H9 (cell line): ENCODE measurements around the gene SLC16A11. TPM values are rescaled to one million over a fixed set of nuclear protein-coding genes. Genes with fewer than 3 reads are reported as not detected.
A peak's percentile ranks its signal among the peaks of the same experiment; 100 is the strongest.

Experiments
- DNase-seq: peaks from one replicate; pipeline ENCODE4 v3.0.0-alpha.2; 2017
- H2AFZ ChIP-seq: one replicate; pipeline ENCODE4 v1.6.1; 2013; ENCODE audit warnings: mild to moderate bottlenecking, low read length, control low read depth, moderate library complexity
- H2AK5ac ChIP-seq: 2 replicates; pipeline ENCODE4 v1.6.1; 2013; ENCODE audit warnings: low read length, control low read depth, mixed read lengths; ENCODE audit not compliant: insufficient read length
- H2BK120ac ChIP-seq: one replicate; pipeline ENCODE4 v1.6.1; 2013; ENCODE audit warnings: low read depth, mild to moderate bottlenecking, low read length, control low read depth, inconsistent platforms; ENCODE audit not compliant: poor library complexity, severe bottlenecking
- H2BK12ac ChIP-seq: 2 replicates; pipeline ENCODE4 v1.6.1; 2013; ENCODE audit warnings: low read length, control low read depth, mixed read lengths, low read depth; ENCODE audit not compliant: insufficient read length
- H2BK15ac ChIP-seq: 2 replicates; pipeline ENCODE4 v1.6.1; 2013; ENCODE audit warnings: low read depth, low read length, control low read depth
- H2BK20ac ChIP-seq: one replicate; pipeline ENCODE4 v1.6.1; 2013; ENCODE audit warnings: low read depth, mild to moderate bottlenecking, low read length, control low read depth, inconsistent platforms; ENCODE audit not compliant: poor library complexity, severe bottlenecking
- H2BK5ac ChIP-seq: 2 replicates; pipeline ENCODE4 v1.6.1; 2013; ENCODE audit warnings: low read length, control low read depth, mixed read lengths; ENCODE audit not compliant: insufficient read length
- H3K14ac ChIP-seq: 2 replicates; pipeline ENCODE4 v1.6.1; 2013; ENCODE audit warnings: low read length, control low read depth; ENCODE audit not compliant: insufficient read depth
- H3K18ac ChIP-seq: 2 replicates; pipeline ENCODE4 v1.6.1; 2013; ENCODE audit warnings: low read depth, mild to moderate bottlenecking, mixed read lengths, low read length, control low read depth; ENCODE audit not compliant: insufficient read length
- H3K23ac ChIP-seq: 2 replicates; pipeline ENCODE4 v1.6.1; 2013; ENCODE audit warnings: low read length, control low read depth, mixed read lengths, low read depth; ENCODE audit not compliant: insufficient read length
- H3K23me2 ChIP-seq: 2 replicates; pipeline ENCODE4 v1.6.1; 2013; ENCODE audit warnings: low read depth, mild to moderate bottlenecking, mixed read lengths, low read length, control low read depth; ENCODE audit not compliant: insufficient read length, poor library complexity, severe bottlenecking
- H3K27ac ChIP-seq: 2 replicates; pipeline ENCODE4 v1.5.1; 2013; ENCODE audit warnings: low read length, control low read depth, mixed read lengths, low read depth; ENCODE audit not compliant: insufficient read length
- H3K27me3 ChIP-seq: 2 replicates; pipeline ENCODE4 v1.6.1; 2013; ENCODE audit warnings: low read length, control low read depth, inconsistent platforms; ENCODE audit not compliant: insufficient read depth
- H3K4ac ChIP-seq: 2 replicates; pipeline ENCODE4 v1.6.1; 2013; ENCODE audit warnings: low read depth, mild to moderate bottlenecking, control low read depth, inconsistent platforms, low read length, moderate library complexity
- H3K4me1 ChIP-seq: 2 replicates; pipeline ENCODE4 v1.6.1; 2013; ENCODE audit warnings: low read length, control low read depth, inconsistent platforms; ENCODE audit not compliant: insufficient read depth
- H3K4me2 ChIP-seq: 2 replicates; pipeline ENCODE4 v1.6.1; 2013; ENCODE audit warnings: low read length, control low read depth, mixed read lengths; ENCODE audit not compliant: insufficient read length, insufficient read depth
- H3K56ac ChIP-seq: 2 replicates; pipeline ENCODE4 v1.6.1; 2013; ENCODE audit warnings: low read depth, mild to moderate bottlenecking, mixed read lengths, low read length, control low read depth; ENCODE audit not compliant: insufficient read length
- H3K79me1 ChIP-seq: 2 replicates; pipeline ENCODE4 v1.6.1; 2013; ENCODE audit warnings: low read depth, mild to moderate bottlenecking, moderate library complexity, low read length, control low read depth, inconsistent platforms; ENCODE audit not compliant: insufficient read depth, poor library complexity, severe bottlenecking
- H3K79me2 ChIP-seq: 2 replicates; pipeline ENCODE4 v1.6.1; 2013; ENCODE audit warnings: low read length, control low read depth, inconsistent platforms; ENCODE audit not compliant: insufficient read depth
- H3K9ac ChIP-seq: 2 replicates; pipeline ENCODE4 v1.6.1; 2013; ENCODE audit warnings: low read length, control low read depth, mixed read lengths; ENCODE audit not compliant: insufficient read length; ENCODE audit errors: extremely low read depth
- H3K9me3 ChIP-seq: one replicate; pipeline ENCODE4 v1.6.1; 2013; ENCODE audit warnings: low read depth, low read length, inconsistent platforms; ENCODE audit not compliant: control insufficient read depth
- H3T11ph ChIP-seq: one replicate; pipeline ENCODE4 v1.6.1; 2013; ENCODE audit warnings: mild to moderate bottlenecking, low read length, control low read depth, inconsistent platforms
- H4K20me1 ChIP-seq: one replicate; pipeline ENCODE4 v1.6.1; 2013; ENCODE audit not compliant: control insufficient read depth, insufficient read length, insufficient read depth
- H4K5ac ChIP-seq: 2 replicates; pipeline ENCODE4 v1.6.1; 2013; ENCODE audit warnings: low read depth, mild to moderate bottlenecking, mixed read lengths, low read length, control low read depth; ENCODE audit not compliant: insufficient read length
- H4K8ac ChIP-seq: replicated peaks from 2 replicates; pipeline ENCODE4 v1.6.1; 2013; ENCODE audit warnings: low read length, control low read depth, mixed read lengths, low read depth; ENCODE audit not compliant: insufficient read length
- H4K91ac ChIP-seq: 2 replicates; pipeline ENCODE4 v1.6.1; 2013; ENCODE audit warnings: low read depth, mild to moderate bottlenecking, moderate library complexity, mixed read lengths, low read length, control low read depth; ENCODE audit not compliant: insufficient read length
- H3K27ac Mint-ChIP-seq, 3 experiments: 2 replicates in 2 of 3; 3 replicates in 1 of 3; pipeline ENCODE4 v1.8.0; 2020 to 2021; ENCODE audit warnings: mixed read lengths in 3 of 3, mild to moderate bottlenecking in 1 of 3, moderate library complexity in 1 of 3
- H3K27me3 Mint-ChIP-seq: 2 replicates; pipeline ENCODE4 v1.8.0; 2021; ENCODE audit warnings: low read depth, mild to moderate bottlenecking, moderate library complexity, mixed read lengths
- H3K36me3 Mint-ChIP-seq, 3 experiments: 2 replicates in 2 of 3; 3 replicates in 1 of 3; pipeline ENCODE4 v1.8.0; 2020 to 2021; ENCODE audit warnings: low read depth in 3 of 3, mixed read lengths in 3 of 3; ENCODE audit not compliant: insufficient read depth in 1 of 3
- H3K4me1 Mint-ChIP-seq, 2 experiments: 2 replicates each; pipeline ENCODE4 v1.8.0; 2020; ENCODE audit warnings: mixed read lengths in 2 of 2
- H3K4me3 Mint-ChIP-seq, 2 experiments: 2 replicates in 1 of 2; 3 replicates in 1 of 2; pipeline ENCODE4 v1.8.0; 2020 to 2021; ENCODE audit warnings: mild to moderate bottlenecking in 2 of 2, mixed read lengths in 2 of 2, moderate library complexity in 1 of 2
- H3K9me3 Mint-ChIP-seq, 2 experiments: 2 replicates in 1 of 2; 3 replicates in 1 of 2; pipeline ENCODE4 v1.8.0; 2020; ENCODE audit warnings: mild to moderate bottlenecking in 2 of 2, mixed read lengths in 2 of 2, moderate library complexity in 1 of 2
- CTCF ChIP-seq: fragments of 200-600 bp; sonication (generic); conservative IDR thresholded peaks from 3 replicates; pipeline ENCODE4 v1.8.0; 2021; ENCODE audit warnings: antibody characterized with exemption, mild to moderate bottlenecking
- WGBS: extraction: QIAGEN DNeasy Blood & Tissue Kit; methylation state at CpG from one replicate; pipeline ENCODE4 v1.1.7; 2013; ENCODE audit warnings: missing lambda C conversion rate, low lambda C conversion rate, mixed read lengths; ENCODE audit not compliant: insufficient read length; ENCODE audit errors: extremely low coverage; 5-methylcytosine and 5-hydroxymethylcytosine counted together
- total RNA-seq: library from RNA; stranded (reverse); gene quantifications from 2 replicates; pipeline ENCODE4 v1.2.1, GENCODE V29; 2021

The SLC16A11 gene
- total RNA-seq, 1 experiment from 2014 or later: 0.13 TPM

- no CpG with 5 or more reads among the region's 9 CpGs for WGBS
- no peak overlapping the region for H3K14ac ChIP-seq
- no peak overlapping the region for H2BK120ac ChIP-seq
- H4K8ac ChIP-seq: no peak overlapping the region
- peaks cover 2% of the 10 kb centered on the region; the same call in 1 of the 2 replicates for H3K27me3 ChIP-seq
- peaks cover 2 to 4% of the 10 kb centered on the region in 2 experiments; a peak in 3 of 4 replicates for H3K4me1 Mint-ChIP-seq
- H4K5ac ChIP-seq: no peak overlapping the region
- no peak overlapping the region for H2BK20ac ChIP-seq
- H3K27ac Mint-ChIP-seq: no peak overlapping the region
- H3K23me2 ChIP-seq: peaks cover 8% of the 10 kb centered on the region
- H3K4ac ChIP-seq: no peak overlapping the region
- no peak overlapping the region for H2BK12ac ChIP-seq
- H3K79me1 ChIP-seq: no peaks in the 10 kb centered on the region
- no peaks in the 10 kb centered on the region for H3K4me1 ChIP-seq
- H3K18ac ChIP-seq: no peak overlapping the region
- H2BK15ac ChIP-seq: no peak overlapping the region
- no peaks in the 10 kb centered on the region for H3K9me3 Mint-ChIP-seq
- H3T11ph ChIP-seq: no peak overlapping the region
- no peak overlapping the region for H3K9ac ChIP-seq
- peaks cover 55% of the 10 kb centered on the region for H3K27me3 Mint-ChIP-seq
- H3K36me3 Mint-ChIP-seq: peaks cover 5 to 28% (median 11%) of the 10 kb centered on the region in 3 experiments; a peak in 6 of 7 replicates
- H3K4me3 Mint-ChIP-seq: peak overlapping the region; percentile 16 to 74; a peak in 3 of 5 replicates
- H2AFZ ChIP-seq: no peak overlapping the region
- H4K91ac ChIP-seq: no peak overlapping the region
- no peaks in the 10 kb centered on the region for H4K20me1 ChIP-seq
- no peak overlapping the region for H2AK5ac ChIP-seq
- no peak overlapping the region for H3K56ac ChIP-seq
- no peak overlapping the region for H3K23ac ChIP-seq
- no peak for DNase-seq
- no peak for TF ChIP-seq CTCF
- no peak overlapping the region for H2BK5ac ChIP-seq
- no peaks in the 10 kb centered on the region for H3K9me3 ChIP-seq
- no peak overlapping the region for H3K27ac ChIP-seq
- H3K4me2 ChIP-seq: peak overlapping the region; percentile 52
- H3K79me2 ChIP-seq: no peaks in the 10 kb centered on the region
Observed at GRCh38 chr17:6994666-6995256, 49.1 kb downstream of the SLC16A11 start.
